ENCODE results near the gene UNG. TPM values are rescaled to one million over a fixed set of nuclear protein-coding genes. Genes with fewer than 3 reads are reported as not detected.

UNG gene
- total RNA-seq, 1 donor from 2014 or later: 49.3 TPM

- Histone ChIP-seq H3K27me3 (ENCODE audit: control insufficient read depth, insufficient read depth, low read length) (no peaks in the 10 kb centered on the region), H3K36me3 (ENCODE audit: control insufficient read depth, insufficient read depth, low read length) (no peaks in the 10 kb centered on the region), H3K4me3 (ENCODE audit: low read depth, low read length) (no peak overlapping the region)
- DNase-seq (ENCODE audit: low read depth): no peak
- TF ChIP-seq, protein P1, sequence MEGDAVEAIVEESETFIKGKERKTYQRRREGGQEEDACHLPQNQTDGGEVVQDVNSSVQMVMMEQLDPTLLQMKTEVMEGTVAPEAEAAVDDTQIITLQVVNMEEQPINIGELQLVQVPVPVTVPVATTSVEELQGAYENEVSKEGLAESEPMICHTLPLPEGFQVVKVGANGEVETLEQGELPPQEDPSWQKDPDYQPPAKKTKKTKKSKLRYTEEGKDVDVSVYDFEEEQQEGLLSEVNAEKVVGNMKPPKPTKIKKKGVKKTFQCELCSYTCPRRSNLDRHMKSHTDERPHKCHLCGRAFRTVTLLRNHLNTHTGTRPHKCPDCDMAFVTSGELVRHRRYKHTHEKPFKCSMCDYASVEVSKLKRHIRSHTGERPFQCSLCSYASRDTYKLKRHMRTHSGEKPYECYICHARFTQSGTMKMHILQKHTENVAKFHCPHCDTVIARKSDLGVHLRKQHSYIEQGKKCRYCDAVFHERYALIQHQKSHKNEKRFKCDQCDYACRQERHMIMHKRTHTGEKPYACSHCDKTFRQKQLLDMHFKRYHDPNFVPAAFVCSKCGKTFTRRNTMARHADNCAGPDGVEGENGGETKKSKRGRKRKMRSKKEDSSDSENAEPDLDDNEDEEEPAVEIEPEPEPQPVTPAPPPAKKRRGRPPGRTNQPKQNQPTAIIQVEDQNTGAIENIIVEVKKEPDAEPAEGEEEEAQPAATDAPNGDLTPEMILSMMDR (IDR thresholded peaks at IDR 0.05; ENCODE audit: insufficient read depth, low read length, poor library complexity, severe bottlenecking): no peak
These were observed 31.6 kb upstream of the UNG start for GRCh38 chr12:109065853-109066193.

GRCh38 chr12:109069307-109070271 lies 27.8 kb upstream of the UNG start:
- H3K36me3 ChIP-seq (ENCODE audit: control insufficient read depth, insufficient read depth, low read length): no peaks in the 10 kb centered on the region
- TF ChIP-seq, protein P1 (IDR thresholded peaks at IDR 0.05; ENCODE audit: insufficient read depth, low read length, poor library complexity, severe bottlenecking): no peak
- DNase-seq (ENCODE audit: low read depth): no peak
- no peaks in the 10 kb centered on the region for H3K27me3 ChIP-seq (ENCODE audit: control insufficient read depth, insufficient read depth, low read length)
- H3K4me3 ChIP-seq (ENCODE audit: low read depth, low read length): no peak overlapping the region

DNA sequence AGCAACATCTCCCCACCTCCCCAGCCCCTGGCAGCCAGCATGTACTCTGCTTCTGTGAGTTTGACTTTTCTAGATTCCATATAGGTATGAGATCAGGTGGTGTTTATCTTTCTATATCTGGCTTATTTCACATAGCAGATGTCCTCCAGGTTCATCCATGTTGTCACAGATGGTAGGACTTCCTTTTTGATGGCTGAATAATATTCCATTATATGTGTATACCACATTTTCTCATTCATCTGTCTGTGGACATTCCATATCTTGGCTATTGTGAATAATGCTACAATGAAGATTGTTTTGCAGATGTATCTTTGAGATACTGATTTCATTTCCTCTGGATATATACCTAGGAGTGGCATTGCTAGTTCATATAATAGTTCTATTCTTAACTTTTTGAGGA lies 22.5 kb upstream of the UNG start:
- TF ChIP-seq, protein P1 (IDR thresholded peaks at IDR 0.05; ENCODE audit: insufficient read depth, low read length, poor library complexity, severe bottlenecking): no peak
- DNase-seq (ENCODE audit: low read depth): no peak
- Histone ChIP-seq H3K36me3 (ENCODE audit: control insufficient read depth, insufficient read depth, low read length) (no peaks in the 10 kb centered on the region), H3K4me3 (ENCODE audit: low read depth, low read length) (no peak overlapping the region), H3K27me3 (ENCODE audit: control insufficient read depth, insufficient read depth, low read length) (no peaks in the 10 kb centered on the region)

DNA sequence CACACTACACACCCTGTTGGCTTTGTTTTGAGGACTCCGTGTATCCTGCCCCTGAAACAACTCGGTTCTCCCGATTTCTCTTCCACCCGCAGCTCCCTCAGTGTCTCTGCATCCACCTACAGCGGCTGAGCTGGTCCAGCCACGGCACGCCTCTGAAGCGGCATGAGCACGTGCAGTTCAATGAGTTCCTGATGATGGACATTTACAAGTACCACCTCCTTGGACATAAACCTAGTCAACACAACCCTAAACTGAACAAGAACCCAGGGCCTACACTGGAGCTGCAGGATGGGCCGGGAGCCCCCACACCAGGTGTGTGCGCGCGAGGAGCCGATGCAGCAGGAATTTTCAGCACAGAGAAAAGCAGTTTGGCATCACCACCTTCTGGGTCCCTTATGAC lies 14.6 kb upstream of the UNG start:
- TF ChIP-seq, protein P1 (IDR thresholded peaks at IDR 0.05; ENCODE audit: insufficient read depth, low read length, poor library complexity, severe bottlenecking): no peak
- no peak for DNase-seq (ENCODE audit: low read depth)
- Histone ChIP-seq H3K27me3 (ENCODE audit: control insufficient read depth, insufficient read depth, low read length) (no peaks in the 10 kb centered on the region), H3K36me3 (ENCODE audit: control insufficient read depth, insufficient read depth, low read length) (peaks cover 2% of the 10 kb centered on the region), H3K4me3 (ENCODE audit: low read depth, low read length) (no peak overlapping the region)

DNA sequence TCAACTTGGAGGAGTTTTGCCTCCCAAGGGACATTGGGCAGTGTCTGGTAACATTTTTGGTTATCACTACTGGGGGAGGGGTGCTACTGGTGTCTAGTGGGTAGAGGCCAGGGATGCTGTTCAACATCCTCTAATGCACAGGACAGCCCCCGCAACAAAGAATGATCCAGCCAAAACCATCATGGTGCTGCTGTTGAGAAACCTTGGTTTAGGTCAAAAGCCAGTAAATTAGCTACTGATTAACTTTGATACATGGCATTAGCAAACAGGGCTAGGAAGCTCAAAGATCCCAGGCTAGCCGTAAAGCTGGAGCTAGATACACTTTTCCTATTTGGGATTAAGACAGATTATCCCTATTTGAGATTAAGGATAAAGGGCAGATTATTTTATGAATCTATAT lies 13.0 kb upstream of the UNG start:
- Histone ChIP-seq H3K4me3 (ENCODE audit: low read depth, low read length) (no peak overlapping the region), H3K36me3 (ENCODE audit: control insufficient read depth, insufficient read depth, low read length) (peaks cover 2% of the 10 kb centered on the region), H3K27me3 (ENCODE audit: control insufficient read depth, insufficient read depth, low read length) (no peaks in the 10 kb centered on the region)
- TF ChIP-seq, protein P1 (IDR thresholded peaks at IDR 0.05; ENCODE audit: insufficient read depth, low read length, poor library complexity, severe bottlenecking): no peak
- DNase-seq (ENCODE audit: low read depth): no peak

All from kidney epithelial cell (primary cell).